GM19025 (cell line): ENCODE data around the gene TMEM131L.

Experiments
- ATAC-seq: cut with Tn5 transposase; IDR thresholded peaks from one replicate; pipeline ENCODE4 v1.9.1; 2021; ENCODE audit warnings: mild to moderate bottlenecking, low read depth, moderate library complexity; ENCODE audit not compliant: unreplicated experiment

TMEM131L gene

GRCh38 chr4:153570228-153570973 lies 104.2 kb downstream of the TMEM131L start:
- peak; percentile 51 for ATAC-seq

- ATAC-seq: no peak
Measured at GRCh38 chr4:153571006-153571545, 104.9 kb downstream of the TMEM131L start.

- no peak for ATAC-seq
Measured at GRCh38 chr4:153572609-153573008, 106.4 kb downstream of the TMEM131L start.

GRCh38 chr4:153573221-153573620 lies 107.1 kb downstream of the TMEM131L start:
- no peak for ATAC-seq

GRCh38 chr4:153573881-153574802 lies 108.0 kb downstream of the TMEM131L start:
- no peak for ATAC-seq

GRCh38 chr4:153576443-153576774 lies 110.2 kb downstream of the TMEM131L start:
- no peak for ATAC-seq

- ATAC-seq: no peak
Measured at GRCh38 chr4:153577053-153577452, 110.9 kb downstream of the TMEM131L start.

GRCh38 chr4:153579410-153579809 lies 113.2 kb downstream of the TMEM131L start:
- no peak for ATAC-seq

GRCh38 chr4:153579872-153580271 lies 113.7 kb downstream of the TMEM131L start:
- no peak for ATAC-seq

- ATAC-seq: no peak
Measured at GRCh38 chr4:153582954-153583702, 117.0 kb downstream of the TMEM131L start.

- no peak for ATAC-seq
Measured at GRCh38 chr4:153585026-153585425, 118.9 kb downstream of the TMEM131L start.

- no peak for ATAC-seq
Measured at GRCh38 chr4:153589703-153590595, 123.8 kb downstream of the TMEM131L start.

- ATAC-seq: no peak
Measured at GRCh38 chr4:153591441-153591840, 125.3 kb downstream of the TMEM131L start.

- ATAC-seq: no peak
Measured at GRCh38 chr4:153592064-153592463, 125.9 kb downstream of the TMEM131L start.

- no peak for ATAC-seq
Measured at GRCh38 chr4:153593161-153593560, 127.0 kb downstream of the TMEM131L start.

GRCh38 chr4:153594210-153594609 lies 128.1 kb downstream of the TMEM131L start:
- ATAC-seq: no peak

- no peak for ATAC-seq
Measured at GRCh38 chr4:153595894-153596601, 129.9 kb downstream of the TMEM131L start.

GRCh38 chr4:153602758-153603157 lies 136.6 kb downstream of the TMEM131L start:
- no peak for ATAC-seq

- no peak for ATAC-seq
Measured at GRCh38 chr4:153603258-153603657, 137.1 kb downstream of the TMEM131L start.
